ENCODE results near the gene PTPRCAP. TPM values are rescaled to one million over a fixed set of nuclear protein-coding genes. Genes with fewer than 3 reads are reported as not detected.

The PTPRCAP gene
- total RNA-seq, 6 experiments from 2014 or later, result 0.35 to 0.50 (median 0.40) TPM; not detected in 3

GRCh38 chr11:67417425-67417824 is 20.1 kb downstream of the PTPRCAP start:
- no peak overlapping the region for H3K4me3 Mint-ChIP-seq
- no peaks in the 10 kb centered on the region for H3K4me1 Mint-ChIP-seq (ENCODE audit: low read depth)
- DNase-seq, result no peak
- H3K9me3 Mint-ChIP-seq, result no peaks in the 10 kb centered on the region
- no peaks in the 10 kb centered on the region for H3K36me3 Mint-ChIP-seq (ENCODE audit: low read depth)
- no peak for TF ChIP-seq CTCF (IDR thresholded peaks at IDR 0.05)
- H3K27me3 Mint-ChIP-seq (ENCODE audit: insufficient read depth), result peaks cover 13% of the 10 kb centered on the region
- no peak overlapping the region for H3K27ac Mint-ChIP-seq

- H3K9me3 Mint-ChIP-seq, result no peaks in the 10 kb centered on the region
- no peak overlapping the region for H3K4me3 Mint-ChIP-seq
- H3K4me1 Mint-ChIP-seq (ENCODE audit: low read depth), result no peaks in the 10 kb centered on the region
- no peak overlapping the region for H3K27ac Mint-ChIP-seq
- TF ChIP-seq CTCF (IDR thresholded peaks at IDR 0.05), result no peak
- DNase-seq, result no peak
- H3K27me3 Mint-ChIP-seq (ENCODE audit: insufficient read depth), result peaks cover 17% of the 10 kb centered on the region
- H3K36me3 Mint-ChIP-seq (ENCODE audit: low read depth), result no peaks in the 10 kb centered on the region
Observed at GRCh38 chr11:67416416-67417335, 20.8 kb downstream of the PTPRCAP start.

- no peak for DNase-seq
- Mint-ChIP-seq H3K4me1 (ENCODE audit: low read depth) (no peaks in the 10 kb centered on the region), H3K36me3 (ENCODE audit: low read depth) (no peaks in the 10 kb centered on the region), H3K27me3 (ENCODE audit: insufficient read depth) (peaks cover 19% of the 10 kb centered on the region), H3K4me3 (no peak within 1 kb of the TSS), H3K27ac (no peak within 1 kb of the TSS), H3K9me3 (no peaks in the 10 kb centered on the region)
- no peak for TF ChIP-seq CTCF (IDR thresholded peaks at IDR 0.05)
Observed at GRCh38 chr11:67415501-67416304, 21.8 kb downstream of the PTPRCAP start, which contains the start of gene CARNS1. TSS of gene CARNS1 (plus strand) at chr11:67415678. CDS start at chr11:67416200, 522 bp downstream.

DNA sequence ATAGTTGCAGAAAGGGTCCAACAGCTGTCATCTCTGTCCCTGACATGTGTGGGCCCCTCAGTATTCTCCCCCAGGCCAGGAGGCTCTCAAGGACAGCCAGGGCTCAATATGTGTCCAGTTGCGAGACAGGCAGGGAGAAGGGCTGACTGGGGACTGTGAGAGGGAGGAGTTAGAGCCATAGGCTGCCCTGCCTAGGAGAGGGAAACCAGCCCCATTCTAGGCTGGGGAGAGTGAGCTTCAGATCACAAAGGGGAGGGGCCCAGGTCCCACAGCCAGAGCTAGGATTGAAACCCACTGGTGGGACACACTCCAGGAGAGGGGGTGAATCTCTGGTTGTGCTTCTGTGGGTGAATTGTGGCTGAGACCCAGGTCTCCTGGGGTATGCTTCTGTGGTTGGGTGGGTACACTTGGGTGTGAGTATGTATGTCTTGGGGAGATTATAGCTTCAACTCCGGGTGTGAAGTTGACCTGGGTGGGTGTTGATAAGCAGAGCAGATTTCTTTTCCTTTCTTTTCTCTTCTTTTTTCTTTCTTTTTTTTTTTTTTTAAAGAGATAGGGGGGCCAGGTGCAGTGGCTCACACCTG is 24.1 kb downstream of the PTPRCAP start:
- H3K9me3 Mint-ChIP-seq, result no peaks in the 10 kb centered on the region
- H3K4me3 Mint-ChIP-seq, result no peak overlapping the region
- DNase-seq, result no peak
- H3K27me3 Mint-ChIP-seq (ENCODE audit: insufficient read depth), result peaks cover 23% of the 10 kb centered on the region
- H3K4me1 Mint-ChIP-seq (ENCODE audit: low read depth), result no peaks in the 10 kb centered on the region
- H3K36me3 Mint-ChIP-seq (ENCODE audit: low read depth), result no peaks in the 10 kb centered on the region
- no peak for TF ChIP-seq CTCF (IDR thresholded peaks at IDR 0.05)
- H3K27ac Mint-ChIP-seq, result no peak overlapping the region

- Mint-ChIP-seq H3K4me1 (ENCODE audit: low read depth) (no peaks in the 10 kb centered on the region), H3K27me3 (ENCODE audit: insufficient read depth) (peaks cover 26% of the 10 kb centered on the region)
- DNase-seq, result no peak
Observed at GRCh38 chr11:67412495-67413179, 24.8 kb downstream of the PTPRCAP start.

More at GRCh38 chr11:67412495-67413179, 24.8 kb downstream of the PTPRCAP start:
- H3K36me3 Mint-ChIP-seq (ENCODE audit: low read depth), result no peaks in the 10 kb centered on the region
- H3K4me3 Mint-ChIP-seq, result no peak overlapping the region
- TF ChIP-seq CTCF (IDR thresholded peaks at IDR 0.05), result no peak
- H3K27ac Mint-ChIP-seq, result no peak overlapping the region
- H3K9me3 Mint-ChIP-seq, result no peaks in the 10 kb centered on the region
